HG03571 (cell line): ENCODE data around the gene FYN.
A peak's percentile ranks its signal among the peaks of the same experiment; 100 is the strongest.

Experiments used
- ATAC-seq: cut with Tn5 transposase; IDR thresholded peaks from one replicate; pipeline ENCODE4 v1.9.1; 2021; ENCODE audit not compliant: unreplicated experiment

The FYN gene

GRCh38 chr6:111757342-111757741 is 115.9 kb downstream of the FYN start:
- ATAC-seq = no peak

GRCh38 chr6:111754423-111754822 is 118.8 kb downstream of the FYN start:
- no peak for ATAC-seq

- no peak for ATAC-seq
Observed at GRCh38 chr6:111753573-111753972, 119.7 kb downstream of the FYN start.

- no peak for ATAC-seq
Observed at GRCh38 chr6:111752476-111752875, 120.8 kb downstream of the FYN start.

- ATAC-seq = peak; percentile 84
Observed at GRCh38 chr6:111750753-111751673, 122.2 kb downstream of the FYN start.

GRCh38 chr6:111750153-111750552 is 123.1 kb downstream of the FYN start:
- no peak for ATAC-seq

GRCh38 chr6:111748231-111748647 is 125.0 kb downstream of the FYN start:
- ATAC-seq = peak; percentile 40

- no peak for ATAC-seq
Observed at GRCh38 chr6:111747829-111748228, 125.4 kb downstream of the FYN start.

- ATAC-seq = no peak
Observed at GRCh38 chr6:111747396-111747795, 125.9 kb downstream of the FYN start.

- no peak for ATAC-seq
Observed at GRCh38 chr6:111746983-111747382, 126.3 kb downstream of the FYN start.

GRCh38 chr6:111745636-111746035 is 127.6 kb downstream of the FYN start:
- ATAC-seq = no peak

GRCh38 chr6:111745186-111745585 is 128.1 kb downstream of the FYN start:
- ATAC-seq = no peak

- no peak for ATAC-seq
Observed at GRCh38 chr6:111743862-111744692, 129.2 kb downstream of the FYN start.

- ATAC-seq = no peak
Observed at GRCh38 chr6:111743360-111743759, 129.9 kb downstream of the FYN start.

- ATAC-seq = no peak
Observed at GRCh38 chr6:111741177-111741952, 131.9 kb downstream of the FYN start.

- no peak for ATAC-seq
Observed at GRCh38 chr6:111740506-111740905, 132.7 kb downstream of the FYN start.

GRCh38 chr6:111739257-111739696 is 134.0 kb downstream of the FYN start:
- no peak for ATAC-seq

- no peak for ATAC-seq
Observed at GRCh38 chr6:111738631-111739030, 134.6 kb downstream of the FYN start.

GRCh38 chr6:111738156-111738555 is 135.1 kb downstream of the FYN start:
- ATAC-seq = no peak

GRCh38 chr6:111737065-111737521 is 136.2 kb downstream of the FYN start:
- no peak for ATAC-seq
